ENCODE measurements around the gene CORIN. TPM values are rescaled to one million over a fixed set of nuclear protein-coding genes. Genes with fewer than 3 reads are reported as not detected.

CORIN gene
- total RNA-seq, 6 donors from 2014 or later: 0.55 to 9.4 (median 2.4) TPM

GRCh38 chr4:47661741-47662140 lies 176.1 kb downstream of the CORIN start:
- TF ChIP-seq POLR2AphosphoS5 (IDR thresholded peaks at IDR 0.05) (no peak), EP300 (IDR thresholded peaks at IDR 0.05) (no peak), POLR2A (IDR thresholded peaks at IDR 0.05) (no peak), CTCF (IDR thresholded peaks at IDR 0.05) (no peak)
- WGBS, 2 donors: 88 to 94% methylated on average over 1 of the region's 1 CpG
- ATAC-seq (ENCODE audit: low FRiP score in 2 of 2) (no peak), DNase-seq (no peak)
- Histone ChIP-seq H3K27ac (no peak overlapping the region), H3K27me3 (no peaks in the 10 kb centered on the region), H3K4me1 (no peaks in the 10 kb centered on the region), H3K36me3 (no peaks in the 10 kb centered on the region), H3K9me3 (no peaks in the 10 kb centered on the region), H3K4me3 (no peak overlapping the region)

- no peak overlapping the region for H3K27ac ChIP-seq
- no peak for ATAC-seq (ENCODE audit: low FRiP score in 2 of 2)
- DNase-seq: no peak
- no peaks in the 10 kb centered on the region for H3K27me3 ChIP-seq
- no peaks in the 10 kb centered on the region for H3K4me1 ChIP-seq
- H3K4me3 ChIP-seq: no peak overlapping the region
- no peaks in the 10 kb centered on the region for H3K9me3 ChIP-seq
- TF ChIP-seq POLR2A (IDR thresholded peaks at IDR 0.05): no peak
- TF ChIP-seq EP300 (IDR thresholded peaks at IDR 0.05): no peak
- TF ChIP-seq CTCF (IDR thresholded peaks at IDR 0.05): no peak
- no peak for TF ChIP-seq POLR2AphosphoS5 (IDR thresholded peaks at IDR 0.05)
- 89 to 90% methylated on average over 1 of the region's 1 CpG for WGBS, 2 donors
- no peaks in the 10 kb centered on the region for H3K36me3 ChIP-seq
Measured at GRCh38 chr4:47659342-47659741, 178.5 kb downstream of the CORIN start.

- no peaks in the 10 kb centered on the region for H3K9me3 ChIP-seq
- WGBS, 2 donors: 81 to 88% methylated on average over 3 of the region's 3 CpGs
- no peak for ATAC-seq (ENCODE audit: low FRiP score in 2 of 2)
Measured at GRCh38 chr4:47654972-47655693, 182.7 kb downstream of the CORIN start.

GRCh38 chr4:47652092-47652491 lies 185.8 kb downstream of the CORIN start:
- TF ChIP-seq CTCF (IDR thresholded peaks at IDR 0.05): no peak
- no peak for TF ChIP-seq POLR2A (IDR thresholded peaks at IDR 0.05)
- no peak for TF ChIP-seq EP300 (IDR thresholded peaks at IDR 0.05)
- no peak for TF ChIP-seq POLR2AphosphoS5 (IDR thresholded peaks at IDR 0.05)
- 74 to 82% methylated on average over 2 of the region's 2 CpGs for WGBS, 2 donors
- Histone ChIP-seq H3K4me1 (no peaks in the 10 kb centered on the region), H3K4me3 (no peak overlapping the region), H3K9me3 (no peaks in the 10 kb centered on the region), H3K36me3 (no peaks in the 10 kb centered on the region), H3K27me3 (no peaks in the 10 kb centered on the region), H3K27ac (no peak overlapping the region)
- DNase-seq (no peak), ATAC-seq (ENCODE audit: low FRiP score in 2 of 2) (no peak)

More at GRCh38 chr4:47654972-47655693, 182.7 kb downstream of the CORIN start:
- DNase-seq: peak in 1 of 2 donors; percentile 48
- no peaks in the 10 kb centered on the region for H3K27me3 ChIP-seq
- no peak for TF ChIP-seq EP300 (IDR thresholded peaks at IDR 0.05)
- no peak for TF ChIP-seq POLR2A (IDR thresholded peaks at IDR 0.05)
- no peak for TF ChIP-seq POLR2AphosphoS5 (IDR thresholded peaks at IDR 0.05)
- no peak for TF ChIP-seq CTCF (IDR thresholded peaks at IDR 0.05)
- H3K36me3 ChIP-seq: no peaks in the 10 kb centered on the region
- no peak overlapping the region for H3K27ac ChIP-seq
- no peaks in the 10 kb centered on the region for H3K4me1 ChIP-seq
- H3K4me3 ChIP-seq: no peak overlapping the region

- Histone ChIP-seq H3K36me3 (no peaks in the 10 kb centered on the region), H3K9me3 (no peaks in the 10 kb centered on the region), H3K4me3 (no peak overlapping the region), H3K4me1 (no peaks in the 10 kb centered on the region), H3K27ac (no peak overlapping the region), H3K27me3 (no peaks in the 10 kb centered on the region)
- DNase-seq (no peak), ATAC-seq (ENCODE audit: low FRiP score in 2 of 2) (no peak)
- TF ChIP-seq EP300 (IDR thresholded peaks at IDR 0.05) (no peak), CTCF (IDR thresholded peaks at IDR 0.05) (no peak), POLR2A (IDR thresholded peaks at IDR 0.05) (no peak), POLR2AphosphoS5 (IDR thresholded peaks at IDR 0.05) (no peak)
- 26 to 38% methylated on average over 3 of the region's 3 CpGs for WGBS, 2 donors
Measured at GRCh38 chr4:47651231-47651630, 186.6 kb downstream of the CORIN start.

All from upper lobe of left lung (tissue), 6 donors.